ENCODE results near the gene TRNT1. TPM values are rescaled to one million over a fixed set of nuclear protein-coding genes. Genes with fewer than 3 reads are reported as not detected.

Gene TRNT1
- total and polyA plus RNA-seq, 9 donors, result 8.5 to 29.0 (median 15.5) TPM

DNA sequence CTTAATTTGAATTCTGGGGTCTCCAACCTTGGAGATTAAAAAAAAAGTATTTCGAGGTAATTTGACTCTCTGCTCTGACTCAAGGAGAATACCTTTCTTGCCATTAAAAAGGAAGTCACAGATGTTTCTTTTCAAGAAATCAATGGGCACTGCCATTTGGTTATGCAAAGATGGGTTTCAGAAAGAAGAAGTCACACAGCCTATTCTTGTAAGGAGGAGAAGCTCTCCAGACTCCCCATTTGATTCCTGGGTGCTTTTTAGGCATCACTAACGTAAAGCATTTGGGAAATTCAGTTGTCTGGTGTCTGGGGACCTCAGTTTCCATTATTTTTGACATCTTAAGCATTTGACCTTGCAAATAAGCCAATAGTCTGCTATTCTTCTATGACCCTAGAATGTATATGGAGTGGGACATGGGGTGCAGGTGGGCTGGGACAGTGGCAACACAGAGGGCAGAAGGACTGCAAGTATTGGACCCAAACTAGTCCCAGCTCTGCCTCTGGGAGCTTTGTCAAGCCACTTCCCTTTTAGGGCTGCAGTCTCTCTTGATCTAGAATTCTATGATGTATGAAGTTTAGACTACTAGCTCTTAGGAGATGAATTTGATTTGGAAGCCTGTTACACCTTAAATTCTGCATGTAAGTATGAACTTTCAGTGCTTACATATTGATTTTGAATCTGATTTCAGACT lies 44.4 kb upstream of the TRNT1 start:
- 74 to 79% (median 76%) methylated on average over 2 of the region's 2 CpGs for WGBS, 3 donors
- intact Hi-C loops (cut with DNase I), result loop anchor here in 1 of 4 donors (5.0 kb wide), 1 partner anchor 1065 kb away; no protein-coding TSS in a partner anchor

DNA sequence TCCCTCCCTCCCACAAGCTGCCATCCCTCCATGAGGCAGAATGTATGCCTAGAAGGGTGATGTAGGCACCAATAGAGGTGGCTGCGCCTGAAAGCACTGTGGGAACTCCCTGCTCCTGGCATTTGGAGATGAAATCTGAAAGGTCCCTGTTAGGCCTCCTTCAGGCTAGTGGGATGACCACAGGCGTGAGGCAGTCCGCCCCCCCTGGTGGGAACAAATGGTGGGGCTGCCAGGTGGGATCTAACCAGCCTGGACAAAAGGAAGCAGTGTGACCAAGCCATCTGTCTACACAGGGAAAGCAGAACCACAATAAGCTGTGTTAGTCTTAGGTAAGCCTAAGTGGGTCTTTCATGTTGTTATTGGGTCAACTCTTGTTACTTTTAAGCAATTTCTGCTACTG lies 41.9 kb upstream of the TRNT1 start:
- H3K27me3 ChIP-seq, result no peaks in the 10 kb centered on the region
- H3K4me3 ChIP-seq, result no peak overlapping the region
- H3K9me3 ChIP-seq, result no peaks in the 10 kb centered on the region
- no peak for DNase-seq
- WGBS, 3 donors, result 81 to 97% (median 87%) methylated on average over 3 of the region's 3 CpGs
- no peak overlapping the region for H3K27ac ChIP-seq
- intact Hi-C loops (cut with DNase I), result loop anchor here in 1 of 4 donors (5.0 kb wide), 1 partner anchor 1068 kb away; no protein-coding TSS in a partner anchor
- TF ChIP-seq, protein P1, sequence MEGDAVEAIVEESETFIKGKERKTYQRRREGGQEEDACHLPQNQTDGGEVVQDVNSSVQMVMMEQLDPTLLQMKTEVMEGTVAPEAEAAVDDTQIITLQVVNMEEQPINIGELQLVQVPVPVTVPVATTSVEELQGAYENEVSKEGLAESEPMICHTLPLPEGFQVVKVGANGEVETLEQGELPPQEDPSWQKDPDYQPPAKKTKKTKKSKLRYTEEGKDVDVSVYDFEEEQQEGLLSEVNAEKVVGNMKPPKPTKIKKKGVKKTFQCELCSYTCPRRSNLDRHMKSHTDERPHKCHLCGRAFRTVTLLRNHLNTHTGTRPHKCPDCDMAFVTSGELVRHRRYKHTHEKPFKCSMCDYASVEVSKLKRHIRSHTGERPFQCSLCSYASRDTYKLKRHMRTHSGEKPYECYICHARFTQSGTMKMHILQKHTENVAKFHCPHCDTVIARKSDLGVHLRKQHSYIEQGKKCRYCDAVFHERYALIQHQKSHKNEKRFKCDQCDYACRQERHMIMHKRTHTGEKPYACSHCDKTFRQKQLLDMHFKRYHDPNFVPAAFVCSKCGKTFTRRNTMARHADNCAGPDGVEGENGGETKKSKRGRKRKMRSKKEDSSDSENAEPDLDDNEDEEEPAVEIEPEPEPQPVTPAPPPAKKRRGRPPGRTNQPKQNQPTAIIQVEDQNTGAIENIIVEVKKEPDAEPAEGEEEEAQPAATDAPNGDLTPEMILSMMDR (IDR thresholded peaks at IDR 0.05), result no peak
- TF ChIP-seq EP300 (IDR thresholded peaks at IDR 0.05) (no peak), POLR2A (IDR thresholded peaks at IDR 0.05) (no peak)
- no peaks in the 10 kb centered on the region for H3K36me3 ChIP-seq
- H3K4me1 ChIP-seq (ENCODE audit: insufficient read depth), result no peaks in the 10 kb centered on the region

More for the DNA sequence above, 44.4 kb upstream of the TRNT1 start:
- Histone ChIP-seq H3K4me1 (ENCODE audit: insufficient read depth) (no peaks in the 10 kb centered on the region), H3K36me3 (no peaks in the 10 kb centered on the region), H3K27me3 (no peaks in the 10 kb centered on the region), H3K27ac (no peak overlapping the region), H3K9me3 (no peaks in the 10 kb centered on the region), H3K4me3 (no peak overlapping the region)
- no peak for TF ChIP-seq EP300 (IDR thresholded peaks at IDR 0.05)
- DNase-seq, result no peak

DNA sequence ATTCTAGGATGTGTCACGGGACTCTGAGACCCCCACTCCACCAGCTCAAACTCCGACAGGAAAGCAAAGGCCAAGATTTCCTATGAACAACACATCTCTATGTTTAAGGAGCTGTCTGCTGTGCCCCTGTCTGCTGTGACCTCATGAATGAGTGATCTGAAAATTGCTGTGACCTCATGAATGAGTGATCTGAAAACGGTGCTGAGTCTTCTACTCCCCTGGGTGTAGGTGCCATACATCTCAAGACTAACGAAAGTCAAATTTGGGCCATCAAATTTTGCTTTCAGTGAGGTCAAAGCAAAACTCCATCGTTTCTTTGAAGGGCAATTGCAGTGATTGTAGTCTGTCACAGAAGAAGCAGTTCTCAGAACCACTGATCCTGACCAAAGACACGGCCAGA lies 41.0 kb upstream of the TRNT1 start:
- Histone ChIP-seq H3K36me3 (no peaks in the 10 kb centered on the region), H3K4me1 (ENCODE audit: insufficient read depth) (no peaks in the 10 kb centered on the region), H3K27ac (no peak overlapping the region), H3K27me3 (no peaks in the 10 kb centered on the region), H3K9me3 (no peaks in the 10 kb centered on the region), H3K4me3 (no peak overlapping the region)
- intact Hi-C loops (cut with DNase I), result no loop called here
- DNase-seq, result no peak
- 71 to 84% (median 77%) methylated on average over 6 of the region's 6 CpGs for WGBS, 3 donors
- TF ChIP-seq, protein P1 (IDR thresholded peaks at IDR 0.05), result no peak
- TF ChIP-seq EP300 (IDR thresholded peaks at IDR 0.05) (no peak), POLR2A (IDR thresholded peaks at IDR 0.05) (no peak)

DNA sequence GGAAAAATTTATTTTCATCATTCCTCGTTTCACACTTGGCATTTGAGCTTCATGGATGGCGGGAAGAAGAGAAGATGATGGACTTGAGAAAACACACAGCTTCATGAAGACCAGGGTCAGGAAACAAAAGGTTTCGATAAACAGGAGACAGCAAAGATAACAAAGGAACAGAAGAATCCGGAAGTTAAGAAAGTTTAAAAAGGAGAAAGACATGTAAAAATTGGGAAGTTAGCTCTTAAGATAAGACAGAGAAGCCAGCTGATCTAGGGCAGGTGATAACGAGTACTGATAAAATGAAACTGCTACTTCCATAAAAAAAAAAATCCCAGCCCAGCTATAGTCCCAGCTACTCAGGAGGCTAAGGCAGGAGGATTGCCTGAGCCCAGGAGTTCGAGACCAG lies 40.5 kb upstream of the TRNT1 start:
- Histone ChIP-seq H3K9me3 (no peaks in the 10 kb centered on the region), H3K27ac (no peak overlapping the region), H3K4me3 (no peak overlapping the region), H3K4me1 (ENCODE audit: insufficient read depth) (no peaks in the 10 kb centered on the region), H3K27me3 (no peaks in the 10 kb centered on the region), H3K36me3 (no peaks in the 10 kb centered on the region)
- DNase-seq, result no peak
- intact Hi-C loops (cut with DNase I), result no loop called here
- WGBS, 3 donors, result 75 to 86% (median 79%) methylated on average over 6 of the region's 6 CpGs
- no peak for TF ChIP-seq EP300 (IDR thresholded peaks at IDR 0.05)

DNA sequence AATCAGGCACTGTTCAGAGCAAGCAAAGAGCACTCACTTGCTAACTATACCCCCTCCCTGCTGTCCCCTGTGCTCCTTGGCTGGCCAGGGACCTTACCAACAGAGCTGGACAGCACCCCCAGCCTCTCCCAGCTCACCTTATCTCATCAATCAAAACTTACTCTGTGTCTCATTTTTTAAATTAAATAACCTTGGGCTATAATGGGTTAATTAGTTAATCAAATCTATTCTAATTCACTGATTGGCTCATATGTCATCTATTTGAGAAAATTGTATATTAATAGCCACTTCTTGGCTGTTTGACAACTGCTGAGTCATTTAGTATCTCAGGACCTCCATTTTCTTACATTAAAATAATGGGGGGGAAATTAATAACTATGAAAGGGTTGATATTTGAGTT lies 39.5 kb upstream of the TRNT1 start:
- H3K4me1 ChIP-seq (ENCODE audit: insufficient read depth), result no peaks in the 10 kb centered on the region
- no peaks in the 10 kb centered on the region for H3K9me3 ChIP-seq
- no peak for DNase-seq
- TF ChIP-seq EP300 (IDR thresholded peaks at IDR 0.05) (no peak), POLR2A (IDR thresholded peaks at IDR 0.05) (no peak)
- TF ChIP-seq, protein P1 (IDR thresholded peaks at IDR 0.05), result no peak
- intact Hi-C loops (cut with DNase I), result no loop called here
- no peaks in the 10 kb centered on the region for H3K27me3 ChIP-seq
- no peak overlapping the region for H3K27ac ChIP-seq
- H3K36me3 ChIP-seq, result no peaks in the 10 kb centered on the region
- no peak overlapping the region for H3K4me3 ChIP-seq

Data from ovary (tissue), 9 donors.